Stimulated activated effector memory CD8-positive, alpha-beta T cell treated with anti-CD3 and anti-CD28 coated beads, Interleukin-12 subunit alpha, Interleukin-12 subunit beta, amount 100 ng/mL, for 72 hours (primary cell): ENCODE results near the gene SUSD6.

ENCODE experiments used
- ATAC-seq: fragments of 150-1000 bp; cut with Tn5 transposase; 2 replicates; pipeline ENCODE4 v1.10.0; 2021
- DNase-seq, 2 donors: peaks; one replicate each; pipeline ENCODE4 v3.0.0; 2021 to 2022; ENCODE audit warnings: low spot score in 2 of 2
- H3K27ac Mint-ChIP-seq: one replicate; pipeline ENCODE4 v1.8.0; 2022; ENCODE audit warnings: mild to moderate bottlenecking, mixed read lengths
- H3K36me3 Mint-ChIP-seq: one replicate; pipeline ENCODE4 v1.8.0; 2022; ENCODE audit warnings: mild to moderate bottlenecking, mixed read lengths
- H3K4me1 Mint-ChIP-seq: one replicate; pipeline ENCODE4 v1.8.0; 2022; ENCODE audit warnings: mixed read lengths
- H3K4me3 Mint-ChIP-seq: one replicate; pipeline ENCODE4 v1.8.0; 2022; ENCODE audit warnings: mild to moderate bottlenecking, mixed read lengths
- H3K9me3 Mint-ChIP-seq: one replicate; pipeline ENCODE4 v1.8.0; 2022; ENCODE audit warnings: mixed read lengths

SUSD6 gene

GRCh38 chr14:69610020-69610873 lies 1.1 kb upstream of the SUSD6 start:
- peak overlapping the region; percentile 63 for H3K27ac Mint-ChIP-seq
- H3K9me3 Mint-ChIP-seq: no peaks in the 10 kb centered on the region
- H3K4me1 Mint-ChIP-seq: peaks cover 48% of the 10 kb centered on the region
- no peak for DNase-seq
- peak overlapping the region; percentile 85 for H3K4me3 Mint-ChIP-seq
- ATAC-seq: no peak
- H3K36me3 Mint-ChIP-seq: peaks cover 16% of the 10 kb centered on the region

DNA sequence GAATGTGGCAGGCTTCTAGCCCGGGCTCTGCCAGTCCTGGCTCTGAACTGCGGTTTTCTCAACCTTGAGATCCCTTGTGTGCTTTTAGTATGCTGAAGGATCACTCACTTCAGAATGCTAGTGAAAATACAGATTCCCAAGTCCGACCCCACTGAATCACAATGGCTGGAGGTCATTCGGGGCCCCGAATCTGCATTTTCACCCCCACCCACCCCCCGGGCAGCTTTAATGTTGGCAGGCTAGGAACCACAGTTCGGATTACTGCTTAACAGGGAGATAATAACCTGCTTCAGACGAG lies 573 bp upstream of the SUSD6 start:
- peaks cover 49% of the 10 kb centered on the region for H3K4me1 Mint-ChIP-seq
- H3K4me3 Mint-ChIP-seq: peak overlapping the region; percentile 85
- peaks cover 21% of the 10 kb centered on the region for H3K36me3 Mint-ChIP-seq
- no peak for ATAC-seq
- no peak for DNase-seq
- peak overlapping the region; percentile 63 for H3K27ac Mint-ChIP-seq
- H3K9me3 Mint-ChIP-seq: no peaks in the 10 kb centered on the region

DNA sequence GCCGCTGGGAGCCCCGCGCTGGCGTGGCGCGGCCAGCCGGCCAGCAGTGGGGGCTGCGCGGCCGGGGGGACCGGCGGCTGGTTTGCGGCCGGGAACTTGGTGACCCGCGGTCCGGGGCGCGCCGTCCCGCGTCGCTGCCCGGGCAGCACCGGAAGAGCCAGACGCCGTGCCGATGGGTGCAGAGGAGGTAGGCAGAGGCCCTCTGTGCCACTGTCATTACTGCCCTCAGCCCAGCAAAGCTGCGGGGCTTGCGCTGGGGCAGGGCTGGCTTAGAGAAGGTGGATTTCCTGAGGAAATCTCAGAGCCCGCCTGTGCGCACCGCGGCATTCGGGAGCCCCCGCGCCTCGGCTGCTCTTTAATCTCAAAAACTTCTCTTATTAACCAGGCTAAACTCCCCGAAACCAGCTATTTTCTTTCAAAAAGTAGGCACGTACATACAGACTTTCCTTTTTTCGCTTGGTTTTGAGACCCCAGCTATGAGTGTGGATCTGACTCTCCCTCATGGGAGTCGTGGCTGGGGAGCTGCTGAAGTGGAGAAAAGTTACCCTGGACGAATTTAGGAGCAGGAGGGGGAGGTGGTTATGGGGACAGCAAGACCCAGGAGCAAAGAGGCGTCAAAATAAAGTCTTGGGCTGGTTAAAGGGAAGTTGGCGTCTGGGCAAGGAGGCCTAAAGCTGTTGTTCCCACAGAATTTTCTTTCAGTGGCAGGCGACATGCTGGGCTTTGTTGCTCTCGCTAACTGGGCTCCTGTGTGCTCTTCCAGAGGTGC lies 802 bp downstream of the SUSD6 start:
- Mint-ChIP-seq H3K27ac (peak overlapping the region; percentile 88), H3K4me1 (peaks cover 55% of the 10 kb centered on the region), H3K36me3 (peaks cover 35% of the 10 kb centered on the region), H3K9me3 (no peaks in the 10 kb centered on the region), H3K4me3 (peak overlapping the region; percentile 85)
- DNase-seq: peak in 1 of 2 donors; percentile 71
- peak; percentile 69 for ATAC-seq

GRCh38 chr14:69612783-69613130 lies 1.4 kb downstream of the SUSD6 start:
- DNase-seq (no peak), ATAC-seq (no peak)
- H3K9me3 Mint-ChIP-seq: no peaks in the 10 kb centered on the region
- H3K27ac Mint-ChIP-seq: peak overlapping the region; percentile 88
- H3K4me3 Mint-ChIP-seq: peak overlapping the region; percentile 85
- H3K4me1 Mint-ChIP-seq: peaks cover 61% of the 10 kb centered on the region
- peaks cover 41% of the 10 kb centered on the region for H3K36me3 Mint-ChIP-seq

- Mint-ChIP-seq H3K9me3 (no peaks in the 10 kb centered on the region), H3K36me3 (peaks cover 43% of the 10 kb centered on the region)
Measured at GRCh38 chr14:69613312-69614073, 2.1 kb downstream of the SUSD6 start.

DNA sequence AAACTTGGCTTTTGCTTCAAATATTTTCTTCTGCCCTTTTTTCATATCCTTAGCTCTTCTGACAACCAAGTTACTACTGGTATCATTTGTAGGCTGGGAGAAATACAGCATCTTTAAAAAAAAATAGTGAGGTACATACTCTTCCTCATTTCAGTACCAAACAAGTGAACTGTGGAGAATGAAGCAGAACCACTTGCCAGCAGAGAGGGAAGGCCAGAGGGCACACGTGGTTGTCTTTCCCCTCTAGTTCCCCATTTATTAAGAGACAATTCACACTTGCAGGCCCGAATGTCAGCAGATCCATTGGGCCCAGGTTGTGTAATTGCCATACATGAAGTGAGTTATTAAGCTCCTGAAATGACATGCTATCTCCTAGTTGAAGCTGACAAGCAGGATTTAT lies 3.2 kb downstream of the SUSD6 start:
- ATAC-seq (no peak), DNase-seq (no peak)
- Mint-ChIP-seq H3K4me3 (peak overlapping the region; percentile 85), H3K4me1 (peaks cover 78% of the 10 kb centered on the region), H3K9me3 (no peaks in the 10 kb centered on the region), H3K36me3 (peaks cover 53% of the 10 kb centered on the region), H3K27ac (peak overlapping the region; percentile 88)

More at GRCh38 chr14:69613312-69614073, 2.1 kb downstream of the SUSD6 start:
- Mint-ChIP-seq H3K4me1 (peaks cover 67% of the 10 kb centered on the region), H3K4me3 (peak overlapping the region; percentile 85), H3K27ac (peak overlapping the region; percentile 88)
- no peak for DNase-seq
- ATAC-seq: no peak

- no peak for DNase-seq
- Mint-ChIP-seq H3K4me3 (peak overlapping the region; percentile 85), H3K9me3 (no peaks in the 10 kb centered on the region), H3K4me1 (peaks cover 79% of the 10 kb centered on the region), H3K27ac (peak overlapping the region; percentile 88), H3K36me3 (peaks cover 53% of the 10 kb centered on the region)
- ATAC-seq: no peak
Measured at GRCh38 chr14:69615121-69615495, 3.7 kb downstream of the SUSD6 start.

GRCh38 chr14:69615496-69616407 lies 4.4 kb downstream of the SUSD6 start:
- ATAC-seq (peak; percentile 36), DNase-seq (peak in 1 of 2 donors; percentile 71)
- peaks cover 53% of the 10 kb centered on the region for H3K36me3 Mint-ChIP-seq
- no peaks in the 10 kb centered on the region for H3K9me3 Mint-ChIP-seq
- peak overlapping the region; percentile 88 for H3K27ac Mint-ChIP-seq
- peaks cover 79% of the 10 kb centered on the region for H3K4me1 Mint-ChIP-seq
- peak overlapping the region; percentile 85 for H3K4me3 Mint-ChIP-seq

DNA sequence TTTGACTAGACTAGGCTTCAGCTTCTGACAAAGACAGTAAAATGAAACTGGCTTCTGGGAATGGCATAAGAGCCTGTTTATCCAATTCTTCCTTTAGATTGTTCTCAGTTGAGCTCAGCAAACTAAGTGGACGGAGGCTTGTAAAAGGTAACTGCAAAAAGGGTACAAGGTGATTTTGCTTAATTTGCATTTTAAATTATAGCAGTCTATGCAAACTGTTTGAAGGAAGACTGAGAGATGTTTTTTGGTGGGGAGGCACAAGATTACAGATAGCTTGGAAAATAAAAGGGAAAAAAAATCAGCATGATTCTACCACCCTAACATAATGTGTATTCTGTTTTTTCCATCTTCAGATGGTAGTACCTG lies 5.0 kb downstream of the SUSD6 start:
- ATAC-seq (no peak), DNase-seq (no peak)
- Mint-ChIP-seq H3K36me3 (peaks cover 53% of the 10 kb centered on the region), H3K27ac (peak overlapping the region; percentile 88), H3K4me1 (peaks cover 85% of the 10 kb centered on the region), H3K4me3 (peak overlapping the region; percentile 85), H3K9me3 (no peaks in the 10 kb centered on the region)

- DNase-seq (no peak), ATAC-seq (no peak)
- H3K4me1 Mint-ChIP-seq: peaks cover 97% of the 10 kb centered on the region
- H3K27ac Mint-ChIP-seq: peak overlapping the region; percentile 88
- peaks cover 60% of the 10 kb centered on the region for H3K36me3 Mint-ChIP-seq
- peak overlapping the region; percentile 85 for H3K4me3 Mint-ChIP-seq
- H3K9me3 Mint-ChIP-seq: no peaks in the 10 kb centered on the region
Measured at GRCh38 chr14:69617796-69618195, 6.4 kb downstream of the SUSD6 start.

DNA sequence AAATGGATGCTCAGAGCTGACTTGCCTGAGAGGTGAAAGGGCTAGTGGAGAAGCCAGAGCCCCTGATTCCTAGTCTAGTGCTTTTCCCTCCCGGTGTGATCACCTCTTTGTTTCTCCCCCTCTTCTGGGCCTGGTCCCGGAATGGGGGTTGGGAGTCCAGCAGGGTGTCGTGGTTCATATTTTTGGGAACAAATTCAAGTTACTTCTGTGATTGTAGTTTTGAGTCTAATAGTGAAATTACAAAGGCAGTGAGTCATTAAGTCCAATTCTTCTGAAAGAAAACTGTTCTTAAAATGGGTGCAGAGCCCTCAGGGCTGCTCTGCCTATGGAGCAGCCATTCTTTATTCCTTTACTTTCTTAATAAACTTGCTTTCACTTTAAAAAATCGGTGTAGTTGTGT lies 7.6 kb downstream of the SUSD6 start:
- peaks cover 94% of the 10 kb centered on the region for H3K4me1 Mint-ChIP-seq
- ATAC-seq: no peak

GRCh38 chr14:69620211-69620611 lies 8.8 kb downstream of the SUSD6 start:
- H3K4me1 Mint-ChIP-seq: peaks cover 95% of the 10 kb centered on the region
- H3K9me3 Mint-ChIP-seq: no peaks in the 10 kb centered on the region
- ATAC-seq: peak; percentile 65
- DNase-seq: no peak
- peak overlapping the region; percentile 88 for H3K27ac Mint-ChIP-seq
- peak overlapping the region; percentile 85 for H3K4me3 Mint-ChIP-seq
- H3K36me3 Mint-ChIP-seq: peaks cover 65% of the 10 kb centered on the region

More for the DNA sequence above, 7.6 kb downstream of the SUSD6 start:
- Mint-ChIP-seq H3K27ac (peak overlapping the region; percentile 88), H3K36me3 (peaks cover 62% of the 10 kb centered on the region), H3K4me3 (peak overlapping the region; percentile 85), H3K9me3 (no peaks in the 10 kb centered on the region)
- no peak for DNase-seq

DNA sequence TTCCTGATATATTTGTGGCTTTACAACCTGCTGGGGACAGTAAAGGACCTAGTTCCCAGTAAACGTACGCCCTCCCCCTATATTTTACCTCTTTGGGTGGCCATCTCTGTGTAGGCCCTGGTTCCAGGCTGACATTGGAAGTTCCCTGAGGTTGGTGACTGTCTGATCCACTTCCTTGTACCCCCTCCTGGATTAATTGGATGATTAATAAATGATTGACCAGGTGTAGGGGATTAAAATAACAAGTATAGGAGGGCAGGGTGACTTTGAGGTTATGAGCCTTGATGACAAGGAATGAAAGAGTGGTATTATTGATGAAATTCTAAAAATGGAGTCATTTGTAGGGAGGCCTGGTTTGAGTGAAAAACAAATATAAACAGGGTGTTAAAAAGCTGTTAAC lies 9.6 kb downstream of the SUSD6 start:
- peaks cover 65% of the 10 kb centered on the region for H3K36me3 Mint-ChIP-seq
- no peak for ATAC-seq
- H3K9me3 Mint-ChIP-seq: no peaks in the 10 kb centered on the region
- DNase-seq: no peak
- H3K4me3 Mint-ChIP-seq: peak overlapping the region; percentile 85
- peaks cover 95% of the 10 kb centered on the region for H3K4me1 Mint-ChIP-seq
- H3K27ac Mint-ChIP-seq: peak overlapping the region; percentile 88

- DNase-seq (no peak), ATAC-seq (no peak)
- H3K36me3 Mint-ChIP-seq: peaks cover 62% of the 10 kb centered on the region
- H3K27ac Mint-ChIP-seq: peak overlapping the region; percentile 93
- H3K9me3 Mint-ChIP-seq: no peaks in the 10 kb centered on the region
- H3K4me3 Mint-ChIP-seq: peak overlapping the region; percentile 72
- peaks cover 93% of the 10 kb centered on the region for H3K4me1 Mint-ChIP-seq
Measured at GRCh38 chr14:69624136-69624535, 12.7 kb downstream of the SUSD6 start.
